ENCODE measurements around the gene C11orf21. TPM values are rescaled to one million over a fixed set of nuclear protein-coding genes. Genes with fewer than 3 reads are reported as not detected.

The C11orf21 gene
- total and polyA plus RNA-seq, 2 experiments from 2014 or later = not detected

- H3K79me2 ChIP-seq (ENCODE audit: insufficient read depth) = no peaks in the 10 kb centered on the region
- H3K4me2 ChIP-seq (ENCODE audit: unreplicated experiment) = no peak overlapping the region
- H3K9ac ChIP-seq = no peak overlapping the region
- WGBS, 2 experiments (ENCODE audit: low coverage in 1 of 2, low lambda C conversion rate in 2 of 2, missing lambda C conversion rate in 2 of 2) = 84 to 86% methylated on average over 4 of the region's 4 CpGs
- no peak for DNase-seq
- H3K27me3 ChIP-seq (replicated peaks; ENCODE audit: insufficient read depth) = no peaks in the 10 kb centered on the region
- no peaks in the 10 kb centered on the region for H3K9me3 ChIP-seq (ENCODE audit: low read depth)
- H3K4me3 ChIP-seq = no peak overlapping the region
- no peaks in the 10 kb centered on the region for H3F3A ChIP-seq (ENCODE audit: insufficient read depth)
- in situ Hi-C loops (cut with MboI) = no loop called here
- TF ChIP-seq EZH2 (IDR thresholded peaks at IDR 0.05; ENCODE audit: insufficient read depth, poor library complexity, severe bottlenecking) = no peak
- no peak overlapping the region for H2AFZ ChIP-seq
- 0 out of 2 replicates have a peak, but pooled peaks cover 3% of the 10 kb centered on the region for H3K4me1 ChIP-seq (ENCODE audit: insufficient read depth)
- no peaks in the 10 kb centered on the region for H3K36me3 ChIP-seq (ENCODE audit: low read depth)
- no peaks in the 10 kb centered on the region for H4K20me1 ChIP-seq (ENCODE audit: insufficient read depth)
- H3K27ac ChIP-seq = no peak overlapping the region
- H3K9me2 ChIP-seq (ENCODE audit: insufficient read depth) = no peaks in the 10 kb centered on the region
Measured at GRCh38 chr11:2325123-2325522, 23.4 kb upstream of the C11orf21 start.

DNA sequence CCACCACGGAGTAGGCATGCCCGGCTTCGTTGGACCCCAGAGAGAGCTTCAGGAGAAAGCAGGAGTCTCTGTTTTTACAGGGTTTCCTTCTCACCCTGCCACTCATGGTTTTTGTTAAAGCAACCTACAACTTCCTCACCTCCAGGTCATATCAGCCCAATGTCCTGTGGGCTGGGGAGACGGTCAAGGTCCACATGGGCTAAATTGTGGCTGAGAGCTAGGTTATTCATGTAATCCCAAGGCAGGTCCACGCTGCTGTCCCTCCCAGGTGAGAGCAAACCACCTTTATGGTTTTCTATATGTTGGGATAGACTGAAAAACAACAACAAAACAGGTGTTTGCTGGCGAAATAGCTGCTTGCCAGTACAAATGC lies 19.6 kb upstream of the C11orf21 start:
- H3K9me2 ChIP-seq (ENCODE audit: insufficient read depth) = no peaks in the 10 kb centered on the region
- in situ Hi-C loops (cut with MboI) = loop anchor here (25.0 kb wide), 1 partner anchor 566 kb away; the partner anchor contains the start of gene CDKN1C

DNA sequence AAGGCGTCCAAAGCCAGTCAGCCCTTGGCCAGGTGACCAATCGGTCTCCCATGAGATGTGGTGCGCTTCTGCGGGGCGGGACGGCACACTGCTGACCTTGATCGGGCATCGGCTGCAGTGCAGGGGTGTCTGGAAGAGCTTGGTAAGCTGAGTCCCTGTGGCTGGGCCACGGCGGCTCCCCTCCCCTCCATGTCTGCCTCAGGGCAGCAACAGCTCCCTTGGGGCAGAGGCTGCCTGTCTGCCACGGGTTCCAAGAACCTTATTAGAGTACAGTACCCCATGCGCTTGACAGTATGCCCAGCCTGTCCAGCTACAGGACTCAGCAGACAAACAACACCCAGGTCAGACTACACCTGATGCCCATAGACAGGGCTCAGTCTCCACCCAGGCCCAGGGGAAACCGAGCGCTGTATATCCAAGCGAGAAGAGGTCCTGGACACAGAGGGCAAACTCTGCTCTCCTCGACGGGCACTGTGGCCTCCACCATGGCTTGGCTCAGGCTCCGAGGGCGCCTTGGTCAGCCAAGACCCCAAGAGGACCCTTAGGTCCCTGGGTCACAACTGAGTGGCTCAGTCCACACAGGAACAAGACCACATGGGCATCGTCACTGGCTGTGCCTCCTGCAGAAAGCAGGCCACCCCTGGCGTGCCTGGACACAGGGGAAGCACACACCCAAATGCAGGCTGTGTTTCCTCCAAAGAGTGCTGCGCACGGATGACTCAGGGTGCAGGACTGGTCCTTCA lies 19.0 kb upstream of the C11orf21 start:
- in situ Hi-C loops (cut with MboI) = loop anchor here (25.0 kb wide), 1 partner anchor 567 kb away; the partner anchor contains the start of gene CDKN1C
- Histone ChIP-seq H2AFZ (no peak overlapping the region), H3K27me3 (replicated peaks; ENCODE audit: insufficient read depth) (no peaks in the 10 kb centered on the region), H3K79me2 (ENCODE audit: insufficient read depth) (no peaks in the 10 kb centered on the region), H3F3A (ENCODE audit: insufficient read depth) (no peaks in the 10 kb centered on the region), H3K9me2 (ENCODE audit: insufficient read depth) (no peaks in the 10 kb centered on the region), H3K4me3 (no peak overlapping the region), H3K4me2 (ENCODE audit: unreplicated experiment) (no peak overlapping the region), H3K36me3 (ENCODE audit: low read depth) (no peaks in the 10 kb centered on the region), H3K9ac (no peak overlapping the region), H3K4me1 (ENCODE audit: insufficient read depth) (no peaks in the 10 kb centered on the region), H4K20me1 (ENCODE audit: insufficient read depth) (no peaks in the 10 kb centered on the region), H3K27ac (no peak overlapping the region), H3K9me3 (ENCODE audit: low read depth) (no peaks in the 10 kb centered on the region)
- no peak for DNase-seq
- TF ChIP-seq EZH2phosphoT487 (IDR thresholded peaks at IDR 0.05; ENCODE audit: insufficient read depth, low read depth) (no peak), EZH2 (IDR thresholded peaks at IDR 0.05; ENCODE audit: insufficient read depth, poor library complexity, severe bottlenecking) (no peak)
- WGBS, 2 experiments (ENCODE audit: low coverage in 1 of 2, low lambda C conversion rate in 2 of 2, missing lambda C conversion rate in 2 of 2) = 73 to 74% methylated on average over 23 of the region's 23 CpGs

More for the DNA sequence above, 19.6 kb upstream of the C11orf21 start:
- Histone ChIP-seq H3K27me3 (replicated peaks; ENCODE audit: insufficient read depth) (no peaks in the 10 kb centered on the region), H3K79me2 (ENCODE audit: insufficient read depth) (no peaks in the 10 kb centered on the region), H3K27ac (no peak overlapping the region), H3K4me3 (no peak overlapping the region), H2AFZ (no peak overlapping the region), H3F3A (ENCODE audit: insufficient read depth) (no peaks in the 10 kb centered on the region), H3K36me3 (ENCODE audit: low read depth) (no peaks in the 10 kb centered on the region), H4K20me1 (ENCODE audit: insufficient read depth) (no peaks in the 10 kb centered on the region), H3K4me1 (ENCODE audit: insufficient read depth) (0 out of 2 replicates have a peak, but pooled peaks cover 3% of the 10 kb centered on the region), H3K4me2 (ENCODE audit: unreplicated experiment) (no peak overlapping the region), H3K9ac (no peak overlapping the region), H3K9me3 (ENCODE audit: low read depth) (no peaks in the 10 kb centered on the region)
- TF ChIP-seq EZH2phosphoT487 (IDR thresholded peaks at IDR 0.05; ENCODE audit: insufficient read depth, low read depth) (no peak), EZH2 (IDR thresholded peaks at IDR 0.05; ENCODE audit: insufficient read depth, poor library complexity, severe bottlenecking) (no peak)
- WGBS, 2 experiments (ENCODE audit: low coverage in 1 of 2, low lambda C conversion rate in 2 of 2, missing lambda C conversion rate in 2 of 2) = 53 to 55% methylated on average over 6 of the region's 6 CpGs
- no peak for DNase-seq

DNA sequence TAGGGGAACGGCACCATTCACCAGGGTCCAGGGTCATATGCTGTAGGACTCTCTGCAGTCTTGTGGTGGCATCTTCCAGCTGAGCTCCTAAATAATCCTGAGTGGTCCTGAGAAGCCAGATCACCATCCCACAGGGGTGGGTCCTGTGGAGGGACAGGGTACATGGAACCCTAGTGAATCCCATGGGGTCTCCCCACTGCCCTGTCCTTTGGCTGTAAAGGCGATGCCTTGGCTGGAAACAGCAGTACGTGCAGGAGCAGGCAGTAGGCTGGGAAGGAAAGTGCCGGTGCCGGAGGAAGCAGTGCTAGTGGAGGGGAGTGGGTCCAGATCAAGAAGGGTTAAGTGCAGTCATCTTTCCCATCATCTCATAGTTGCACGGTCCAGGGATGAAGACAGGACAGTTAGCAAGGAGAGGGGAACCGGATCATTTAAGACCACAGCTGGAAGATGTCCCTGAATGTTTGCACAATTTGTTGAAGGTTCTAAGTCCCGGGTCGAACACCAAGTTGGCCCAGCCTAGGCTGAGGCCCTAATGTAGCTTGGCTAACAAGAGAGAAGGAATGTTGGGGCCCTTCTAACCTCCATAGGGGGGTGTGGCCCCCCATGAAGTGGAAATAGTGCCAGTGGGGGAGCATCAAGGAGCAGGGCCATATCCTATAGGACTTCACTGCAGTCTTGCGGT lies 18.2 kb upstream of the C11orf21 start:
- Histone ChIP-seq H3K4me1 (ENCODE audit: insufficient read depth) (no peaks in the 10 kb centered on the region), H3K9me2 (ENCODE audit: insufficient read depth) (no peaks in the 10 kb centered on the region), H3K36me3 (ENCODE audit: low read depth) (no peaks in the 10 kb centered on the region), H3K27me3 (replicated peaks; ENCODE audit: insufficient read depth) (no peaks in the 10 kb centered on the region), H3K27ac (no peak overlapping the region), H3K4me2 (ENCODE audit: unreplicated experiment) (no peak overlapping the region), H3K4me3 (no peak overlapping the region), H3K79me2 (ENCODE audit: insufficient read depth) (no peaks in the 10 kb centered on the region), H4K20me1 (ENCODE audit: insufficient read depth) (no peaks in the 10 kb centered on the region), H3K9me3 (ENCODE audit: low read depth) (no peaks in the 10 kb centered on the region), H2AFZ (no peak overlapping the region), H3K9ac (no peak overlapping the region), H3F3A (ENCODE audit: insufficient read depth) (no peaks in the 10 kb centered on the region)
- in situ Hi-C loops (cut with MboI) = loop anchor here (10.0 to 25.0 kb wide), 2 partner anchors 55 to 567 kb away; partner anchors contain the start of genes CD81 and CDKN1C
- TF ChIP-seq EZH2 (IDR thresholded peaks at IDR 0.05; ENCODE audit: insufficient read depth, poor library complexity, severe bottlenecking) (no peak), EZH2phosphoT487 (IDR thresholded peaks at IDR 0.05; ENCODE audit: insufficient read depth, low read depth) (no peak)
- WGBS, 2 experiments (ENCODE audit: low coverage in 1 of 2, low lambda C conversion rate in 2 of 2, missing lambda C conversion rate in 2 of 2) = 67 to 74% methylated on average over 10 of the region's 10 CpGs
- no peak for DNase-seq

Data from GM23248 (cell line).